SK-N-SH treated with all-trans-retinoic acid at 6 μM for 48 hours (cell line): ENCODE measurements around the gene FAM117B.

ENCODE experiments used
- ATAC-seq: fragments of 200-7000 bp; cut with Tn5 transposase; 3 replicates; pipeline ENCODE4 v1.9.1; 2020; ENCODE audit warnings: mild to moderate bottlenecking, moderate library complexity
- ARNTL ChIP-seq: fragments of 450-650 bp; formaldehyde crosslinking; IDR thresholded peaks from 2 replicates; pipeline ENCODE4 v1.5.0; 2020; ENCODE audit warnings: low read depth, mild to moderate bottlenecking, moderate library complexity, borderline replicate concordance
- BACH2 ChIP-seq: fragments of 250-450 bp; sonication (Bioruptor Pico); IDR thresholded peaks from 2 replicates; pipeline ENCODE4 v1.9.0; 2021; ENCODE audit warnings: mild to moderate bottlenecking, borderline replicate concordance
- CSDC2 ChIP-seq: fragments of 250-450 bp; sonication (Bioruptor Pico); IDR thresholded peaks from 2 replicates; pipeline ENCODE4 v1.5.0; 2020; ENCODE audit warnings: mild to moderate bottlenecking, moderate library complexity
- CSRNP3 ChIP-seq: fragments of 250-450 bp; sonication (Bioruptor Pico); IDR thresholded peaks from 2 replicates; pipeline ENCODE4 v1.5.1; 2021; ENCODE audit warnings: mild to moderate bottlenecking, moderate library complexity
- ESRRG ChIP-seq: fragments of 250-450 bp; sonication (Bioruptor Pico); IDR thresholded peaks from 2 replicates; pipeline ENCODE4 v1.6.1; 2021; ENCODE audit warnings: mild to moderate bottlenecking
- GLIS3 ChIP-seq: fragments of 250-450 bp; sonication (Bioruptor Pico); IDR thresholded peaks from 2 replicates; pipeline ENCODE4 v1.5.0; 2020; ENCODE audit warnings: mild to moderate bottlenecking, moderate library complexity
- ISL1 ChIP-seq: fragments of 250-450 bp; sonication (Bioruptor Pico); IDR thresholded peaks from 2 replicates; pipeline ENCODE4 v2.1.2; 2022; ENCODE audit warnings: mild to moderate bottlenecking, moderate library complexity
- OSR1 ChIP-seq: fragments of 250-450 bp; sonication (Bioruptor Pico); IDR thresholded peaks from 2 replicates; pipeline ENCODE4 v1.8.0; 2022; ENCODE audit warnings: moderate library complexity, mild to moderate bottlenecking, inconsistent platforms
- PPARA ChIP-seq: fragments of 250-450 bp; sonication (Bioruptor Pico); IDR thresholded peaks from 2 replicates; pipeline ENCODE4 v1.5.0; 2020; ENCODE audit warnings: mild to moderate bottlenecking, borderline replicate concordance
- RARB ChIP-seq: fragments of 250-450 bp; sonication (Bioruptor Pico); IDR thresholded peaks from 2 replicates; pipeline ENCODE4 v1.8.0; 2021; ENCODE audit warnings: mild to moderate bottlenecking, moderate library complexity
- SNAI2 ChIP-seq: fragments of 250-450 bp; sonication (Bioruptor Pico); IDR thresholded peaks from 2 replicates; pipeline ENCODE4 v1.5.0; 2020; ENCODE audit warnings: mild to moderate bottlenecking, moderate library complexity
- TCF4 ChIP-seq: fragments of 250-450 bp; sonication (Bioruptor Pico); IDR thresholded peaks from 2 replicates; pipeline ENCODE4 v1.8.0; 2021; ENCODE audit warnings: mild to moderate bottlenecking, moderate library complexity, borderline replicate concordance
- TOX ChIP-seq: fragments of 250-450 bp; sonication (Bioruptor Pico); IDR thresholded peaks from 2 replicates; pipeline ENCODE4 v1.8.0; 2021; ENCODE audit warnings: mild to moderate bottlenecking, moderate library complexity, borderline replicate concordance
- ZC3H10 ChIP-seq: fragments of 250-450 bp; sonication (Bioruptor Pico); IDR thresholded peaks from 2 replicates; pipeline ENCODE4 v1.5.1; 2021; ENCODE audit warnings: mild to moderate bottlenecking, moderate library complexity
- ZFP3 ChIP-seq: fragments of 250-450 bp; sonication (Bioruptor Pico); IDR thresholded peaks from 2 replicates; pipeline ENCODE4 v1.5.0; 2020; ENCODE audit warnings: mild to moderate bottlenecking, moderate library complexity
- ZFP30 ChIP-seq: fragments of 450-650 bp; formaldehyde crosslinking; IDR thresholded peaks from 2 replicates; pipeline ENCODE4 v1.5.0; 2022; ENCODE audit warnings: mild to moderate bottlenecking, moderate library complexity
- ZNF565 ChIP-seq: fragments of 450-650 bp; formaldehyde crosslinking; conservative IDR thresholded peaks from 2 replicates; pipeline ENCODE4 v1.5.0; 2020; ENCODE audit warnings: low read depth, mild to moderate bottlenecking, moderate library complexity
- ZNF70 ChIP-seq: fragments of 450-650 bp; formaldehyde crosslinking; IDR thresholded peaks from 2 replicates; pipeline ENCODE4 v1.5.0; 2020; ENCODE audit warnings: mild to moderate bottlenecking, moderate library complexity
- ZNF8 ChIP-seq: fragments of 450-650 bp; formaldehyde crosslinking; IDR thresholded peaks from 2 replicates; pipeline ENCODE4 v1.5.0; 2020; ENCODE audit warnings: mild to moderate bottlenecking, moderate library complexity
- TF ChIP-seq, protein P1 (sequence below): fragments of 250-450 bp; sonication (Bioruptor Pico); IDR thresholded peaks from 2 replicates; pipeline ENCODE4 v1.5.1; 2020; ENCODE audit warnings: low read depth, mild to moderate bottlenecking, moderate library complexity
- TF ChIP-seq, protein P2 (sequence below): fragments of 250-450 bp; sonication (Bioruptor Pico); IDR thresholded peaks from 2 replicates; pipeline ENCODE4 v1.5.0; 2020; ENCODE audit warnings: mild to moderate bottlenecking, moderate library complexity

Gene FAM117B

DNA sequence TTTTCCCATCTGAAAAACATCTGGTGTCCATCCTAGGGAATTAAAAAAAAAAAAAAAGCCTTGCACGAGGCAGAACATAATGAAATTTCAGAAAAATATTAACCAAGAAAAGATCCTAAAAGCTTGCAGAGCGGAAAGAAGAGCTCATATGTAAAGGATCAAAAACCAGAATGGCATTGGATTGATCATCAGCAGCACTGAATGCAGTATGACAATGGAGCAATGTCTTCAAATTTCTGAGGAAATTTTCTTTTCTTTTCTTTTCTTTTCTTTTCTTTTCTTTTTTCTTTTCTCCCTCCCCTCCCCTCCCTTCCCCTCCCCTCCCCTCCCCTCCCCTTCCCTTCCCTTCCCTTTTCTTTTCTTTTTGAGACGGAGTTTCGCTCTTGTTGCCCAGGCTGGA lies 21.3 kb upstream of the FAM117B start:
- ATAC-seq, result no peak
- TF ChIP-seq PPARA (no peak), TOX (CRISPR knock-in tag) (no peak)

DNA sequence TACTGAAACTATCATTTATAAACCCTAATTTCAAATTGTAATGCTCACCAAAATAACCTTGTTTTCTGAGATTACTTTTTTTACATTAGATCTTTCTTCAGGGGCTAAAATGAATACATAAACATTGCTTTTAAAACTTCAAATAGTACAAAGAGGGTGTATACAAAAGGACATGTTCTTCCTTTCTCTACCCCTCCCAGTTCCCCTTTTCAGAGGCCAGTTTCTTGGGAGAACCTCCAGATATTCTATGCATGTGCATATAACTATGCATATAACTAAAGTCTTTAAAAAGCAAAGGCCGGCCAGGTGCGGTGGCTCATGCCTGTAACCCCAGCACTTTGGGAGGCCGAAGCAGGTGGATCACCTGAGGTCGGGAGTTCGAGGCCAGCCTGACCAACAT lies 10.6 kb upstream of the FAM117B start:
- no peak for ATAC-seq
- TF ChIP-seq ZC3H10 (CRISPR knock-in tag) (no peak), ZFP30 (CRISPR knock-in tag) (no peak), SNAI2 (CRISPR knock-in tag) (no peak), ARNTL (CRISPR knock-in tag) (no peak), ZFP3 (CRISPR knock-in tag) (no peak), GLIS3 (CRISPR knock-in tag) (no peak), RARB (no peak), PPARA (no peak), ZNF70 (CRISPR knock-in tag) (no peak), OSR1 (CRISPR knock-in tag) (no peak), ESRRG (CRISPR knock-in tag) (no peak), ZNF8 (no peak), CSRNP3 (CRISPR knock-in tag) (no peak), ZNF565 (no peak)
- TF ChIP-seq, protein P1, sequence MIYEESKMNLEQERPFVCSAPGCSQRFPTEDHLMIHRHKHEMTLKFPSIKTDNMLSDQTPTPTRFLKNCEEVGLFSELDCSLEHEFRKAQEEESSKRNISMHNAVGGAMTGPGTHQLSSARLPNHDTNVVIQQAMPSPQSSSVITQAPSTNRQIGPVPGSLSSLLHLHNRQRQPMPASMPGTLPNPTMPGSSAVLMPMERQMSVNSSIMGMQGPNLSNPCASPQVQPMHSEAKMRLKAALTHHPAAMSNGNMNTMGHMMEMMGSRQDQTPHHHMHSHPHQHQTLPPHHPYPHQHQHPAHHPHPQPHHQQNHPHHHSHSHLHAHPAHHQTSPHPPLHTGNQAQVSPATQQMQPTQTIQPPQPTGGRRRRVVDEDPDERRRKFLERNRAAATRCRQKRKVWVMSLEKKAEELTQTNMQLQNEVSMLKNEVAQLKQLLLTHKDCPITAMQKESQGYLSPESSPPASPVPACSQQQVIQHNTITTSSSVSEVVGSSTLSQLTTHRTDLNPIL (CRISPR knock-in tag), result no peak
- TF ChIP-seq, protein P2, sequence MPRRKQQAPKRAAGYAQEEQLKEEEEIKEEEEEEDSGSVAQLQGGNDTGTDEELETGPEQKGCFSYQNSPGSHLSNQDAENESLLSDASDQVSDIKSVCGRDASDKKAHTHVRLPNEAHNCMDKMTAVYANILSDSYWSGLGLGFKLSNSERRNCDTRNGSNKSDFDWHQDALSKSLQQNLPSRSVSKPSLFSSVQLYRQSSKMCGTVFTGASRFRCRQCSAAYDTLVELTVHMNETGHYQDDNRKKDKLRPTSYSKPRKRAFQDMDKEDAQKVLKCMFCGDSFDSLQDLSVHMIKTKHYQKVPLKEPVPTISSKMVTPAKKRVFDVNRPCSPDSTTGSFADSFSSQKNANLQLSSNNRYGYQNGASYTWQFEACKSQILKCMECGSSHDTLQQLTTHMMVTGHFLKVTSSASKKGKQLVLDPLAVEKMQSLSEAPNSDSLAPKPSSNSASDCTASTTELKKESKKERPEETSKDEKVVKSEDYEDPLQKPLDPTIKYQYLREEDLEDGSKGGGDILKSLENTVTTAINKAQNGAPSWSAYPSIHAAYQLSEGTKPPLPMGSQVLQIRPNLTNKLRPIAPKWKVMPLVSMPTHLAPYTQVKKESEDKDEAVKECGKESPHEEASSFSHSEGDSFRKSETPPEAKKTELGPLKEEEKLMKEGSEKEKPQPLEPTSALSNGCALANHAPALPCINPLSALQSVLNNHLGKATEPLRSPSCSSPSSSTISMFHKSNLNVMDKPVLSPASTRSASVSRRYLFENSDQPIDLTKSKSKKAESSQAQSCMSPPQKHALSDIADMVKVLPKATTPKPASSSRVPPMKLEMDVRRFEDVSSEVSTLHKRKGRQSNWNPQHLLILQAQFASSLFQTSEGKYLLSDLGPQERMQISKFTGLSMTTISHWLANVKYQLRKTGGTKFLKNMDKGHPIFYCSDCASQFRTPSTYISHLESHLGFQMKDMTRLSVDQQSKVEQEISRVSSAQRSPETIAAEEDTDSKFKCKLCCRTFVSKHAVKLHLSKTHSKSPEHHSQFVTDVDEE (CRISPR knock-in tag), result no peak

GRCh38 chr2:202627042-202627441 lies 7.7 kb upstream of the FAM117B start:
- TF ChIP-seq CSDC2 (CRISPR knock-in tag) (no peak), ZFP30 (CRISPR knock-in tag) (no peak), ARNTL (CRISPR knock-in tag) (no peak), ZNF565 (no peak), OSR1 (CRISPR knock-in tag) (no peak), ZFP3 (CRISPR knock-in tag) (no peak), RARB (no peak)
- no peak for ATAC-seq

GRCh38 chr2:202628646-202629198 lies 6.0 kb upstream of the FAM117B start:
- TF ChIP-seq RARB, result no peak
- TF ChIP-seq ISL1 (CRISPR knock-in tag), result no peak
- TF ChIP-seq ESRRG (CRISPR knock-in tag), result no peak
- no peak for TF ChIP-seq ZNF565
- no peak for TF ChIP-seq CSRNP3 (CRISPR knock-in tag)
- TF ChIP-seq BACH2 (CRISPR knock-in tag), result no peak
- no peak for TF ChIP-seq ZC3H10 (CRISPR knock-in tag)
- no peak for TF ChIP-seq GLIS3 (CRISPR knock-in tag)
- no peak for TF ChIP-seq CSDC2 (CRISPR knock-in tag)
- TF ChIP-seq ARNTL (CRISPR knock-in tag), result no peak
- no peak for TF ChIP-seq SNAI2 (CRISPR knock-in tag)
- TF ChIP-seq, protein P2 (CRISPR knock-in tag), result no peak
- no peak for TF ChIP-seq TCF4 (CRISPR knock-in tag)
- no peak for ATAC-seq
